H1 (cell line): ENCODE data around the gene VSTM2B. TPM values are rescaled to one million over a fixed set of nuclear protein-coding genes. Genes with fewer than 3 reads are reported as not detected.

Experiments
- CTCF ChIA-PET: fragments of 300-600 bp; sonication (Branson Sonifier 250); formaldehyde crosslinking; loops from one replicate; lab custom pipeline; 2021; ENCODE audit not compliant: partially characterized antibody; lab: Charles Lee
- POLR2A ChIA-PET: fragments of 300-600 bp; sonication (Branson Sonifier 250); formaldehyde crosslinking; loops from one replicate; lab custom pipeline; 2021; ENCODE audit warnings: inconsistent platforms; ENCODE audit not compliant: partially characterized antibody; lab: Charles Lee
- DNase-seq, 2 experiments: peaks; one replicate each; pipeline versions ENCODE4 v3.0.0 to v3.0.0-alpha.2; 2010 to 2022; ENCODE audit warnings: low spot score in 2 of 2, low read depth in 1 of 2, mixed read lengths in 1 of 2
- FAIRE-seq: peaks from 2 replicates; lab custom pipeline; 2011; peaks lifted over from hg19 to GRCh38; lab: Jason Lieb, UNC
- H2AFZ ChIP-seq: 2 replicates; pipeline ENCODE4 v1.8.1; 2012; ENCODE audit warnings: low read length, inconsistent platforms
- H2AK5ac ChIP-seq: 2 replicates; pipeline ENCODE4 v1.6.1; 2013; ENCODE audit warnings: low read depth, low read length
- H2BK120ac ChIP-seq: replicated peaks from 2 replicates; pipeline ENCODE3; 2013; ENCODE audit warnings: low read depth, low read length, inconsistent platforms
- H2BK12ac ChIP-seq: 2 replicates; pipeline ENCODE4 v1.6.1; 2013; ENCODE audit warnings: low read depth, low read length
- H2BK15ac ChIP-seq: 2 replicates; pipeline ENCODE4 v1.6.1; 2013; ENCODE audit warnings: low read length
- H2BK20ac ChIP-seq: 2 replicates; pipeline ENCODE4 v1.6.1; 2013; ENCODE audit warnings: low read length
- H2BK5ac ChIP-seq: 2 replicates; pipeline ENCODE4 v1.6.1; 2013; ENCODE audit warnings: low read depth, low read length
- H3K14ac ChIP-seq: 2 replicates; pipeline ENCODE4 v1.6.1; 2013; ENCODE audit warnings: inconsistent platforms; ENCODE audit not compliant: insufficient read length
- H3K18ac ChIP-seq: 2 replicates; pipeline ENCODE4 v1.6.1; 2013; ENCODE audit warnings: low read length; ENCODE audit errors: extremely low read depth
- H3K23ac ChIP-seq: 2 replicates; pipeline ENCODE4 v1.6.1; 2013; ENCODE audit warnings: inconsistent platforms; ENCODE audit not compliant: insufficient read length
- H3K23me2 ChIP-seq: 2 replicates; pipeline ENCODE4 v1.6.1; 2013; ENCODE audit warnings: low read depth, low read length
- H3K27ac ChIP-seq: 2 replicates; pipeline ENCODE4 v1.6.1; 2011; ENCODE audit warnings: low read depth, low read length, inconsistent platforms
- H3K27me3 ChIP-seq, 4 experiments: replicated peaks in 1 of 4; 1 replicate in 1 of 4; 2 replicates in 3 of 4; pipeline versions ENCODE4 v1.6.1 to v1.8.1; 2011 to 2013; ENCODE audit warnings: low read length in 3 of 4, mild to moderate bottlenecking in 3 of 4, inconsistent platforms in 2 of 4, mixed read lengths in 2 of 4, moderate library complexity in 1 of 4; ENCODE audit not compliant: control insufficient read depth in 3 of 4, insufficient read depth in 3 of 4; ENCODE audit errors: extremely low read depth in 1 of 4
- H3K36me3 ChIP-seq, 4 experiments: 2 replicates each; pipeline versions ENCODE4 v1.6.1 to v1.8.1; 2011 to 2013; ENCODE audit warnings: mild to moderate bottlenecking in 4 of 4, low read length in 3 of 4, moderate library complexity in 2 of 4, control low read depth in 1 of 4, inconsistent platforms in 1 of 4; ENCODE audit not compliant: insufficient read depth in 4 of 4, control insufficient read depth in 2 of 4
- H3K4ac ChIP-seq: replicated peaks from 2 replicates; pipeline ENCODE3; 2013; ENCODE audit warnings: low read length, low read depth, mixed read lengths, inconsistent platforms; ENCODE audit not compliant: insufficient read length
- H3K4me1 ChIP-seq, 4 experiments: replicated peaks in 1 of 4; 1 replicate in 1 of 4; 2 replicates in 3 of 4; pipeline versions ENCODE4 v1.6.1 to v1.8.1; 2011 to 2013; ENCODE audit warnings: low read length in 3 of 4, inconsistent platforms in 2 of 4, mixed read lengths in 1 of 4; ENCODE audit not compliant: insufficient read depth in 4 of 4, control insufficient read depth in 3 of 4
- H3K4me2 ChIP-seq, 2 experiments: 2 replicates each; pipeline versions ENCODE4 v1.6.1 to v1.8.1; 2011 to 2013; ENCODE audit warnings: low read depth in 2 of 2, low read length in 2 of 2, control low read depth in 1 of 2, inconsistent platforms in 1 of 2, mild to moderate bottlenecking in 1 of 2; ENCODE audit not compliant: insufficient read depth in 1 of 2
- H3K4me3 ChIP-seq, 4 experiments: fragments of 200-600, 300-600 bp in 1 of 4; sonication (generic), shearing (Covaris generic), sonication (Bioruptor Twin) in 1 of 4; 2 replicates each; pipeline versions ENCODE4 v1.5.1 to v1.8.1; 2011 to 2016; ENCODE audit warnings: low read length in 4 of 4, low read depth in 3 of 4, control low read depth in 2 of 4, inconsistent platforms in 2 of 4, mild to moderate bottlenecking in 2 of 4, mixed read lengths in 1 of 4, moderate library complexity in 1 of 4; ENCODE audit not compliant: insufficient read depth in 2 of 4; ENCODE audit errors: extremely low read depth in 1 of 4
- H3K56ac ChIP-seq: replicated peaks from 2 replicates; pipeline ENCODE3; 2013; ENCODE audit warnings: low read depth, mild to moderate bottlenecking, mixed read lengths, low read length, inconsistent platforms; ENCODE audit not compliant: insufficient read length
- H3K79me1 ChIP-seq: 2 replicates; pipeline ENCODE4 v1.6.1; 2013; ENCODE audit warnings: low read depth, low read length, control low read depth
- H3K79me2 ChIP-seq, 2 experiments: 2 replicates each; pipeline versions ENCODE4 v1.6.1 to v1.8.1; 2012 to 2013; ENCODE audit warnings: low read length in 2 of 2, mild to moderate bottlenecking in 2 of 2, inconsistent platforms in 1 of 2; ENCODE audit not compliant: insufficient read depth in 2 of 2, control insufficient read depth in 1 of 2
- H3K9ac ChIP-seq, 4 experiments: replicated peaks in 1 of 4; 1 replicate in 1 of 4; 2 replicates in 3 of 4; pipeline versions ENCODE4 v1.6.1 to v1.8.1; 2011 to 2013; ENCODE audit warnings: low read depth in 3 of 4, low read length in 3 of 4, control low read depth in 2 of 4, mild to moderate bottlenecking in 2 of 4, moderate library complexity in 2 of 4, inconsistent platforms in 1 of 4; ENCODE audit errors: extremely low read depth in 1 of 4
- H3K9me3 ChIP-seq, 2 experiments: 2 replicates each; pipeline versions ENCODE4 v1.6.1 to v1.8.1; 2012 to 2013; ENCODE audit warnings: mild to moderate bottlenecking in 2 of 2, moderate library complexity in 2 of 2, control low read depth in 1 of 2, inconsistent platforms in 1 of 2, low read depth in 1 of 2, low read length in 1 of 2, mixed read lengths in 1 of 2; ENCODE audit not compliant: insufficient read depth in 2 of 2
- H4K20me1 ChIP-seq, 2 experiments: replicated peaks in 1 of 2; 2 replicates each; pipeline versions ENCODE3 to v1.8.1; 2011 to 2013; ENCODE audit warnings: inconsistent platforms in 2 of 2, low read length in 2 of 2, mild to moderate bottlenecking in 1 of 2; ENCODE audit not compliant: insufficient read depth in 2 of 2, control insufficient read depth in 1 of 2
- H4K5ac ChIP-seq: 2 replicates; pipeline ENCODE4 v1.6.1; 2013; ENCODE audit warnings: low read length, low read depth, mixed read lengths, inconsistent platforms; ENCODE audit not compliant: insufficient read length
- H4K8ac ChIP-seq: 2 replicates; pipeline ENCODE4 v1.8.0; 2013; ENCODE audit warnings: mild to moderate bottlenecking, moderate library complexity, low read length, inconsistent platforms; ENCODE audit not compliant: insufficient read depth; ENCODE audit errors: extremely low read depth
- H4K91ac ChIP-seq: replicated peaks from 2 replicates; pipeline ENCODE3; 2013; ENCODE audit warnings: low read length, mixed read lengths, inconsistent platforms; ENCODE audit not compliant: insufficient read length
- WGBS, 2 experiments: shearing (Covaris generic) in 1 of 2; methylation state at CpG; one replicate each; pipeline versions ENCODE4 v1.1.6 to v1.1.7; 2013 to 2015; ENCODE audit warnings: low lambda C conversion rate in 2 of 2, mixed read lengths in 2 of 2, inconsistent platforms in 1 of 2, low coverage in 1 of 2, missing lambda C conversion rate in 1 of 2; ENCODE audit not compliant: insufficient replicate concordance in 2 of 2, insufficient coverage in 1 of 2, insufficient read length in 1 of 2; ENCODE audit errors: extremely low coverage in 1 of 2, missing lambda C conversion rate in 1 of 2; 5-methylcytosine and 5-hydroxymethylcytosine counted together
- polyA plus RNA-seq, 7 experiments: library from polyadenylated mRNA; depleted of rRNA in 3 of 7; stranded (reverse) in 5 of 7; unstranded in 2 of 7; fragments of >200 nt in 5 of 7; fragments of 200-250 nt in 2 of 7; gene quantifications; 1 replicate in 5 of 7; 2 replicates in 1 of 7; 4 replicates in 1 of 7; pipeline versions ENCODE4 v1.2.1 to v1.2.3, GENCODE V29; 2011 to 2013; ENCODE audit warnings: missing spikeins in 2 of 7, mixed read lengths in 2 of 7
- total RNA-seq: library from RNA; stranded (reverse); fragmentation: NEBNext Ultra II Directional; extraction: Animal tissue kit (Norgen Biotek cat#: 25700); gene quantifications from 2 replicates; pipeline ENCODE4 v1.2.1, GENCODE V29; 2021

The VSTM2B gene
- total and polyA plus RNA-seq, 2 of the 8 experiments (the other 6 are each of a cell fraction or from before 2014, with no cell fraction given) = 0.82 to 1.5 TPM

GRCh38 chr19:29565171-29565570 lies 39.4 kb downstream of the VSTM2B start:
- no peak overlapping the region for H3K14ac ChIP-seq
- H3K9ac ChIP-seq = no peak overlapping the region
- H3K36me3 ChIP-seq = no peaks in the 10 kb centered on the region
- FAIRE-seq (no peak), DNase-seq (no peak)
- H3K79me2 ChIP-seq = no peaks in the 10 kb centered on the region
- 88% methylated on average over 19 of the region's 19 CpGs; no CpG with 5 or more reads in 1 of the 2 experiments for WGBS, 2 experiments
- H3K23me2 ChIP-seq = no peaks in the 10 kb centered on the region
- no peak overlapping the region for H3K27ac ChIP-seq
- H3K56ac ChIP-seq = no peak overlapping the region
- H2AFZ ChIP-seq = no peak overlapping the region
- H2BK120ac ChIP-seq = no peak overlapping the region
- H2BK5ac ChIP-seq = no peak overlapping the region
- no peak overlapping the region for H3K4ac ChIP-seq
- no peak overlapping the region for H4K5ac ChIP-seq
- no peak overlapping the region for H3K18ac ChIP-seq
- H3K4me3 ChIP-seq = no peak overlapping the region
- no peak overlapping the region for H3K23ac ChIP-seq
- no peak overlapping the region for H2BK12ac ChIP-seq
- H4K91ac ChIP-seq = no peak overlapping the region
- no peak overlapping the region for H3K4me2 ChIP-seq
- peaks cover 0 to 6% of the 10 kb centered on the region in 2 experiments; a peak in 2 of 4 replicates for H3K9me3 ChIP-seq
- H3K79me1 ChIP-seq = no peaks in the 10 kb centered on the region
- H2BK20ac ChIP-seq = no peak overlapping the region
- no peak overlapping the region for H2AK5ac ChIP-seq
- H4K8ac ChIP-seq = no peak overlapping the region
- peaks cover 0 to 10% (median 0%) of the 10 kb centered on the region in 4 experiments; a peak in 3 of 7 replicates for H3K4me1 ChIP-seq
- ChIA-PET CTCF (interaction anchor here (0.6 to 1.3 kb wide), 5 partner anchors 8 to 504 kb away, joined by 3 to 5 read pairs (median 3); no protein-coding TSS in a partner anchor), POLR2A (no interaction called here)
- peaks cover 0 to 4% of the 10 kb centered on the region in 2 experiments for H4K20me1 ChIP-seq
- no peak overlapping the region for H2BK15ac ChIP-seq
- H3K27me3 ChIP-seq = no peaks in the 10 kb centered on the region; a peak in 1 of 7 replicates
